Measurements from ENCODE around the gene ISCA2.

DNA sequence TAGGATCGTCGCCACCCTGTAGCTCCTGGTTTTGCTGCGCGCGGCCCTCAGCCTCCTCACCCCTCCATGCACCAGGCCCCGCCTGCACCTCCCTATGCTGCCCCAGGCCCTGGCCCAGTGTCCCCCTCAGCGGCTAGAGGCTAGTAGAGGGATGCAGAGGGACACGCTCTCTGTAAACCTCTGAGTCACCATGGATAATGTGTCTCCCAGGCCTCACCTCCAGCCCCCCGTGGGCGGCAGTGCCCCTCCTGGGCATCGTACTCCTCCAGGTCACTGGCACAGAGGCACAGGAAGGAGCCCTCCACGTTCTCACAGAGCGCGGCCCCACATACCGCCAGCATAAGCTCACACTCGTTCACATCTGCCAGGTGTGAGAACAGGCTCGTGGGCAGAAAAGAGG lies 12.3 kb downstream of the ISCA2 start:
- TF ChIP-seq, protein P1, sequence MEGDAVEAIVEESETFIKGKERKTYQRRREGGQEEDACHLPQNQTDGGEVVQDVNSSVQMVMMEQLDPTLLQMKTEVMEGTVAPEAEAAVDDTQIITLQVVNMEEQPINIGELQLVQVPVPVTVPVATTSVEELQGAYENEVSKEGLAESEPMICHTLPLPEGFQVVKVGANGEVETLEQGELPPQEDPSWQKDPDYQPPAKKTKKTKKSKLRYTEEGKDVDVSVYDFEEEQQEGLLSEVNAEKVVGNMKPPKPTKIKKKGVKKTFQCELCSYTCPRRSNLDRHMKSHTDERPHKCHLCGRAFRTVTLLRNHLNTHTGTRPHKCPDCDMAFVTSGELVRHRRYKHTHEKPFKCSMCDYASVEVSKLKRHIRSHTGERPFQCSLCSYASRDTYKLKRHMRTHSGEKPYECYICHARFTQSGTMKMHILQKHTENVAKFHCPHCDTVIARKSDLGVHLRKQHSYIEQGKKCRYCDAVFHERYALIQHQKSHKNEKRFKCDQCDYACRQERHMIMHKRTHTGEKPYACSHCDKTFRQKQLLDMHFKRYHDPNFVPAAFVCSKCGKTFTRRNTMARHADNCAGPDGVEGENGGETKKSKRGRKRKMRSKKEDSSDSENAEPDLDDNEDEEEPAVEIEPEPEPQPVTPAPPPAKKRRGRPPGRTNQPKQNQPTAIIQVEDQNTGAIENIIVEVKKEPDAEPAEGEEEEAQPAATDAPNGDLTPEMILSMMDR (conservative IDR thresholded peaks at IDR 0.05; ENCODE audit: low read length) = no peak
- no peak for TF ChIP-seq EZH2phosphoT487 (IDR thresholded peaks at IDR 0.05; ENCODE audit: borderline replicate concordance, low read depth, low read length)

Data from OCI-LY7 (cell line).